Measurements from ENCODE around the gene IDI1.
"Not testable (repeated sequence)": the region's sequence is repeated elsewhere in the genome, so short reads cannot be mapped to it uniquely, and the experiment has no call there.

IDI1 gene

DNA sequence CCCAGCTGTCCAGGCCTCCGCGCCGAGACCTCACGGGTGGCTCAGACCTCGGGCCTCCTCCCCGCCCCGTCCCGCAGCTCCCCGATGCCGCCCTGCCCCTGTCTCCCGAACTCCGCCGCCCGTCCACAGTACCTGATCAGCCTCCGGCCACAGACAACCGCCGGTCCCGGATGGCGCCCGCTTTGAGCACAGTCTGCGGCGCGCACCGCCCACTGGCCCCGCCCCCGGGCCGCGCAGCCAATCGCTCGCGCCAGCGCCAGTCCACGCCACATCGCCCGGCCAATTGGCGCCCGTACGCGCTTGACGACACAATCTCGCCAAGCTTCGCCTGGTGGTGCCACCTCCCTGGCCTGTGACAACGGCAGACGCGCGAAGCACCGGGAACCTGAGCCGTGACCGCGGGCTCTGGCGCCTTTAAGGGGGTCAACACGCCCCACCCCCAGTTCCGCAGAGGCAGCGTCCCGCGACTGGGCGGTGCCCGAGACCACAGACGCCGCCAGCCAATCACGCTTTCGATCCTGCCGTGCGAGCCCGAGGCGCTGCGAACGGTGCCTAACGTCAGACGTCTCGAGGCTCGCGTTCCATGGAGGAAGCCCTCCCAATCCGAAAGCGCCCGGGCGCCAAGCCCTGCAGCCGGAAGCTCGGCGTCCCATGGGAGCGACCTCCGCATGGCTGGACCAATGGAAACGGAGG lies at the start of gene IDI1:
IDI1 (minus strand) TSS at position 388 of the 693 bp plus-strand sequence; CDS start at position 272, 116 bp downstream.
- peak; percentile 93 to 94 for DNase-seq (ENCODE audit: low read depth in 2 of 2)

DNA sequence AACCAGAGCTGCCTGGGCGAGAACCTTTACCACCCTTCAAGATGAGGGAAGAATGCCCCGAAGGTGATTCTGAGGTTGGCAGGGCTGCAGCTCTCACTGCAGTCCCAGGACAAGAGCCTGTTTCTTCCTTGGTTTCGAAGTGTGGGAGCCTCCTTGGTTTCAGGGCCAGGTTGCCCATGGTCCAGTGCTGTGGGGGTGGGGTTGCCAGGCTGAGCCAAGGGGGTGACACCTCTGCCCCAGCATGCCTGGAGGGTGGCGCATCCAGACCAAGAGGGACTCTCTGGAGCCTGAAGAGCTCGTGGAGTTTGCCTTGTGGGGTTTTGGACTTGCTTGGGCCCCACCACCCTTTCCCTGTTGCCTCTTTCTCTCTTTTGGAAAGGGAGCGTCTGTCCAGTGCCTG lies 48.5 kb upstream of the IDI1 start:
- DNase-seq (ENCODE audit: low read depth in 2 of 2), result no peak

DNA sequence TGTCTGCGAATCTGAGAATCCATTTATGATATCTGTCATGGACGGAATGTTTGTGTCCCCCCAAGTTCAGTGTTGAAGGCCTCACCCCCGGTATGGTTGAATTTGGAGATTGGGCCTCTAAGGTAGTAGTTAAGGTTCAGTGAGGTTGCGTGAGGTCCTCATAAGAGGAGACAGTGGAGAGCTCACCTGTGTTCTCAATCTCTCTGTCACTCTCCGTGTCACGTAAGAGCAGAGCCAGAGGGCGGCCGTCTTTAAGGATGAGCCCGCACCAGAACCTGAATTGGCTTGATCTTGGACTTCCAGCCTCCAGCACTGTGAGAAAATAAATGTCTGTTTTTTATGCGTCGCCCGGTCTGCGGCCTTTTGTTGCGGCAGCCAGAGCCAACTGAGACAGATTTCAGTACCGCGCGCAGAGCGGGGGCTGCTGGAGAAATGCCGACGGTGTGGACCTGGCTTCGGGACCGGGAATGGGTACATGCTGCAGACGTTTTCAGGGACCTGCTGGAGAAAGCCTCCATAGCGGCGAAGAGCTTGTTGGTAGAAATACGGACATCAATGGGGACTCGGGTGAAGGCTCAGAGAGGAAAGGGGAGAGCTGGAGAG lies 47.5 kb upstream of the IDI1 start:
- no peak for DNase-seq (ENCODE audit: low read depth in 2 of 2)

DNA sequence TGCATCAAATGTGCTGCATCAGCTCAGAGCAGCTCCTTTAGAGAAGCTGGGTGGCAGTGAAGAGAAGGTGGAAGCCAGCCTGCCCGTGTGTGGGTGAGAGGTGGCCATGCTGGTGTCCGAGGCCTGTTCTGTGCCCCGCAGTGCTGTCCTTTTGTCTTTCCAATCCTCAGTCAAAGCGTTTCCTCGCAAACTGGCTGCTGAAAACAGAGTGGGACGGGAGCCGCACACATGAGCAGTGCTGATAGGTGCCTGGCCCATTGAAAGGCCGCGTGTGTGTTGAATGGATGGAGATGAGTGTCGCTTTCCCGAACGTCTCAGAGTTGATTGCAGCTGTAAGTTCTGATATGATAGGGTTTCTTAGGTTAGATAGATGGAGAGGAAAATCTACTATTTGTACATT lies 46.6 kb upstream of the IDI1 start:
- DNase-seq (ENCODE audit: low read depth in 2 of 2), result no peak

DNA sequence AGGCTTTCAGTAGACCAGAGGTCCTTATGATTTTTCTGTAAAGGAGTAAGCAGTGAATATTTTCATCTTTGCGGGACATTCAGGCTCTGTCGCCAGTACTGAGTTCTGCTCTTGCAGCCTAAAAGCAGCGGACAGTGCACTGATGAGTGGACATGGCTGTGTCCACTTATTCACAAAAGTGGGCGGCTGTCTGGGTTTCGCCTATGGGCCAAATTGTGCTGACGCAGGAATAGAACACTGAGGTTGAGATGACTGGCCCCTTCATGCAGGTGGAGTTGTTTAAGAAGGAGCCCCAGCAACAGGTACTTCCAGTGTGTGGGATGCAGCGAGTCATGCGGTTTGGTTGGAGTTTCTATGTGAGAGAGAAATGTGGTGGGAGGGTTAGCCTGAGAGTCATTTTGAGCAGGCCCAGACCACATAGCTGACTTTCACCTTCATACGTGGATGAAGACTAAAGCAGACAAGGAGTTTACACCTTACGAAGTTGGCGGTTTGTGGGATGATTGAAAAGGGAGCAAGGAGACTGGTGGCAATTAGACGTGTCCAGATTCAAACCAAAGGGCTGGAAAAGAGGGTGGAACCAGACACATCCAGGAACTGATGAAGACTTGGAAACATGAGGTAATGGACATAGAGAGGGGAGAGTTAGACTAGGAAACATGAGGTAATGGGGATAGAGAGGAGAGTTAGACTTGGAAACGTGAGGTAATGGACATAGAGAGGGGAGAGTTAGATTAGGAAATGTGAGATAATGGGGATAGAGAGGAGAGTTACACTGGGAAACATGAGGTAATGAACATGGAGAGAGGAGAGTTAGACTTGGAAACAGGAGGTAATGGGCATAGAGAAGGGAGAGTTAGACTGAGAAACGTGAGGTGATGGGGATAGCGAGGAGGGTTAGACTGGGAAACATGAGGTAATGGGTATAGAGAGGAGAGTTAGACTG lies 45.5 kb upstream of the IDI1 start:
- peak; percentile 75 to 78 for DNase-seq (ENCODE audit: low read depth in 2 of 2)

DNA sequence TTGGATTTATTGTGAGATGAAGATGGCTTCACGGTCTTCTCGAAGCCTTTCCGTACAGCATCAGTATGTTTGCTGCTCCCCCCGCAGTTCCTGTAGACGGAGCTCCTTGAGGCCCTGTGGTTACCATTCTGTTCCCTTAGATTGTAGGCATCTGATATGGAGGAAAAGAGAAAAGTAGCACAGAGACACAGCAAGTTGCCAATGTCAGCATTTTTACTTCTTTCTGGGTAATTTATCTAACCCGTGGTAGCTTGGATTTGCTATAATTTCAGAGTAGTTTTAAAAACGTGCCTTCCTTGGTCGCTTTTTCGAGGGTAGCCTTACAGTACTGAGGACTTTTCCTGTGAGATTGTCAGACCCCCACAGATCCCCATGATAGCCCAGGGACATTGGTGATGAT lies 44.8 kb upstream of the IDI1 start:
- no peak for DNase-seq (ENCODE audit: low read depth in 2 of 2)

DNA sequence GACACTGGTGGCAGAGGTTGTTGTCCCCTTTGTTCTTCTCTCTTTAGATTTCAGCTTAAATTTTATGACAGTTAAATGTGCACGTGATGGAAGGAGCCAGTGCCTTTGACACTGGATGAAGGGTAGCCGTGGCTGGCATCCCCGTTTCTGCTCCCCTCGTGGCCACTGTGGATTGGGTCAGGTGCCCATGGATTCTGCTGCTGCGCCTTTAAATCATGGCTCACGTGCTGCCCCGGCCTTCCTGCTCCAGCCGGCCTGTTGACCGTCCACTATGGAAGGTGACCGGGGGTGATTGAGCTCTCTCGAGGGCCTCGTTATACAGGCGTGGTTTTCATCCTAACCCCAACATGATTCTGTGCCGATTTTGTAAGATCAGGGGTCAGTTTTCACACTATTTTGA lies 41.8 kb upstream of the IDI1 start:
- DNase-seq (ENCODE audit: low read depth in 2 of 2), result no peak

DNA sequence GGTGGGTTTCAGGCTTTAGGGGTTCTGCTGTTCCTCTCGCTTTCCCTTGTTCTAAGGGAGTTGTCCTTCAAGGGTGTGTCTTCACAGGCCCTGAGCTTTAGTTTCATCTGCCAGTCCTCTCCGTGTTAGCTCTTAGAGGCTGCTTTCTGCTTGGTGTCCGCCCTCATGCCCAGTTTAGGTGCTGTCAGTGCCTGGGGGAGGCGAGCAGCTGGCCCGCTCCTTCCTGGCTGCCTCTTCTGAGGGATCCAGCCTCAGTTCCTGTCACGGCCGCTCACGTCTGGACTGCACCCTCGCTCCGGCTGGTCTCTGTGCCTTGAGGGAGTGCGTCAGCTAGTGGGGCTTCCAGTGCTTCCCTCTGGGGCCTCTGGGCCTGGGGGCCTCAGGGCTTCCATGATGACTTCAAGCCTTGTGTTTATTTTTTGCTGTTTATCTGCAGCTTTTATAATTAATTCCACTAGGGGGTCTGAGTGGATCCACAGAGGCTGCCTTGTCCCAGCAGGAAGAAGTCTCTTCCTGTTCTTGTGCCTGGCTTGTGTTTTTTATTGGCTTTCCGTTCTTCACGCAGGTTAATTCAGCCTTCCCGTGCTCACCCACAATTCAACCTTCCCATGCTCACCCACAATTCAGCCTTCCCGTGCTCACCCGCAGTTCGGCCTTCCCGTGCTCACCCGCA lies 40.2 kb upstream of the IDI1 start:
- DNase-seq (ENCODE audit: low read depth in 2 of 2), result no peak

DNA sequence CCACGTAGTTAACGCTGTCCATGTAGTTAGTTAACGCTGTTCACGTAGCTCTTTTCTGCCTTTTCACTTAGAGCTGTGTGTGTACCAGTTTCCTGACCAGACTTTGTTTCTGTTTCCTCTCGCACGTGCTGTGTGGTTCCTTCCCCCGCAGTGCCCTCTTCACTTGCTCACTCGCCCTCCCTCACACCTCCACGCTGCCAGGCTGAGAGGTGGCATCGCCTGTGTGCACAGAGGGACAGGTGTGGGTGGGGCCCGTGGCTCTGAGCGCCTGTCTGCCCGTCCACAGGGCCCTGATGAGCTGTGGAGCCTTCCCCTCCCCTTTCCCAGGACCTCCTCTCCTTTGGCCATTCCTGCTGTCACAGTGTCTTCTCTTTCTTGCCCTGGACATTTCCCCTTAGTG lies 37.9 kb upstream of the IDI1 start:
- DNase-seq (ENCODE audit: low read depth in 2 of 2), result no peak

DNA sequence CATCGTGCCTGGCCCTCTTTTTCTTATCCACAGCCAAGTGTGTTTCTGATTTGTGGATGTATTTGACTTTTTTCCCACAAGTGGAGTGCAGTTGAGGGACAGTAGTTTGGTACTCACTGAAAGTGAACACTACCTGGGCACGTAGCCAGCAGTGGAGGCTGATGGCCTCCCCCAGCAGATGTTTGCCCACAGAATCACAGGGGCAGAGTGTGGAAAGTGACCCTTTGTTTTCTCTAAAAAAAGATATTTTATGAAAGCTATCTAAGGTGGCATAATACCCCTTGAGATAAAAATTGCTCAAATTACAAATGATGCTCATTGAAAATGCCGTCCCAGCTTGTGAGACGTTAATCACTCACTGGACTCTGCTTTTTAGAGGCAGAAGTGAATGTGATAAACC lies 36.3 kb upstream of the IDI1 start:
- no peak for DNase-seq (ENCODE audit: low read depth in 2 of 2)

DNA sequence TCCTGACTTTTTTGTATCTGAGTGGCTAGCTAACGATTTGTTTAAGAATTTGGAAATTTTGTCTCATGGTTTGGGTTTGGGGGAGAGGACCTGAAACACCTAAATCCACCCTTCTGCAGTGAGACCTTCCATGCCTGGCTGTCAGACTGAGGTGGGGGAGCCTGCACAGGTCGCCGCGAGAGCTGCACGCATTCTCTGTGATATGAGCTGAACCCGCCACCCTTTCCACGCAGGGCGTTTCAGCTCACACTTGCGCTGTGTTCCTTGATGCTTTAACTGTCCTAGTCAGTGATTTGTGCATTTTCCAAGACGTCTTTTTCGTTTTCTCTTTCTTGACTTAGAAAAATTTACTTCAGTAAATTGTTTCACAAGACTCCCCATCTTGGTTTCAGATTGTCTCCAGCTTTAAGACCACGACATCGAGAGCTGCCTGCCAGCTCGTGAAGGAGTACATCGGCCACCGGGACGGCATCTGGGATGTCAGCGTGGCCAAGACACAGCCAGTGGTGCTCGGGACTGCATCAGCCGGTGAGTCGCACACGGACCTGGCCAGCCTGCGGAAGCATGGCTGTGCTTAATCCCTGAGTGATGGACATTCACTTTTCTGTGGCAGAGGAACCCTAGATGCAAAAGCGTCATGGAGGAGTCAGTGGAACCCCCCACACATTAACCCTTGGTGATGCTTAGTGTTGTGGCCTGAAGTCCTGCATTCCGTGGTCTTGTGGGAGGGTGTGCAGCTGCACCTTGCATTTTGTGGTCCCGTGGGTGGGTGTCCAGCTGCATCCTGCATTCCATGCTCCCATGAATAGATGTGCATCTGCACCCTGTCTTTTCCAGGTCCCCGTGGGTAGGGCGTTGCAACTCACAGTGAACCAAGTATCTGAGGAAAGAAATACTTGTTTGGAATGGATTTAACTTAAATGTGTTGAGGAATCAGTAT lies 35.4 kb upstream of the IDI1 start:
- DNase-seq (ENCODE audit: low read depth in 2 of 2), result no peak

DNA sequence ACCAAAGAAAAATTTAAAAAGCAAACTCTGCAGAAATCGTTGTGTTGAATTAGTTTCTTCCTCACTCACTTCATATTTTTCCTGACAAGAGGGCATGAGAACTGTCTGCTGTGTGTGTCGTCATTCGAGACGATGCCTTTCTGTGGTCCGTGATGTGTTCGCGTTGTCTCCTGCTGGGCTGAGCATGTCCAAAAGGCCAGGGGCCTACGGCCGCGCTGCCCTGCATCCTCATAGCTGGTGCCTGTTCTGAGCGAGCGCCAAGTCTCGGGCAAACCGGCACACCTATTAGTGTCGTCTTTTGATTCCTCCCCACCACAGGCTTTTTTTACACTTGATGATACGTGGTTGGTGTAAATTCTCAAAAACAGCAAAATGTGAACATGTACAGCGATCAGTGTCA lies 34.7 kb upstream of the IDI1 start:
- DNase-seq (ENCODE audit: low read depth in 2 of 2), result no peak

DNA sequence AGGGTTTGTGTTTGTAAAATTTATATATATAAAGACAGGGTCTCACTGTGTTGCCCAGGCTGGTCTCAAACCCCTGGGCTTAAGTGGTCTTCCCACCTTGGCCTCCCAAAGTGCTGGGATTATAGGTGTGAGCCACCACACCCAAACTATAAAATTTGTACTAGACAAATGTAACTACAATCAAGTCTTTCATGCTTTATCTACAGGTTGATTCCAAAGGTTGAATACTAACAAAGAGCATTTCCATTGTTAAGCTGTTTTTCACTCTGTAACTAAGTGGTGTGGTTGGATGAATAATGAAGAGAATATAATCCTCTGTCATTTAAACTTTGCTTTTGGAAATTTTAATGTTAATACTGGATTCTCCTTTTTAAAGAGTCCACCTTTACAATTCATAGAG lies 29.7 kb upstream of the IDI1 start:
- DNase-seq (ENCODE audit: low read depth in 2 of 2), result no peak

DNA sequence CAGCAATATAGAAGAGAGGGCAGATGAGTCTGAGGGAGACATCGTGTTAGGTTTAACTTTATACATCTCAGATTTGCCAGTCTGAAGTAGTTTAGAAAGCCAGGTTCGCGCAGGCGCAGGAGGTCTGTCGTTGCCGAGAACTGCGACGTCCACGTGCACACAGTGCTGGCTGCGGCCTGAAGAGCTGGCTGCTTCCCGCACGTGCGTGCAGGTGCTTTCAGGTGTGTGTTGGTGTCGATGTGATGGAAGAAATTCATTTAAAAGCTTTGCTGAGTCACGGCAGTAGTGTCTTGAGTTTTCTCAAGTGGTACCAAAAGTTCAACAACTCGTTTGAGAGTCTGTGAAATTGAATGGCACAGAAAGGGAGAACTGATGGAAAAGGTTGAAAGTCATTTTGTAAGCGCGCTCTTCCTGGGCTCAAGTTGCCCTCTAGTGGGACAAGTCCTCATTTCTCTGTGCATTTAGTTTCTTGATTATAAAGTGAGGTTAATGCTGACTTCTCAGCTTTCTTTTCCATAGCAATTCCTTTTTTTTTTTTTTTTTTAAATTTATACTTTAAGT lies 25.9 kb upstream of the IDI1 start:
- DNase-seq (ENCODE audit: low read depth in 2 of 2), result no peak

DNA sequence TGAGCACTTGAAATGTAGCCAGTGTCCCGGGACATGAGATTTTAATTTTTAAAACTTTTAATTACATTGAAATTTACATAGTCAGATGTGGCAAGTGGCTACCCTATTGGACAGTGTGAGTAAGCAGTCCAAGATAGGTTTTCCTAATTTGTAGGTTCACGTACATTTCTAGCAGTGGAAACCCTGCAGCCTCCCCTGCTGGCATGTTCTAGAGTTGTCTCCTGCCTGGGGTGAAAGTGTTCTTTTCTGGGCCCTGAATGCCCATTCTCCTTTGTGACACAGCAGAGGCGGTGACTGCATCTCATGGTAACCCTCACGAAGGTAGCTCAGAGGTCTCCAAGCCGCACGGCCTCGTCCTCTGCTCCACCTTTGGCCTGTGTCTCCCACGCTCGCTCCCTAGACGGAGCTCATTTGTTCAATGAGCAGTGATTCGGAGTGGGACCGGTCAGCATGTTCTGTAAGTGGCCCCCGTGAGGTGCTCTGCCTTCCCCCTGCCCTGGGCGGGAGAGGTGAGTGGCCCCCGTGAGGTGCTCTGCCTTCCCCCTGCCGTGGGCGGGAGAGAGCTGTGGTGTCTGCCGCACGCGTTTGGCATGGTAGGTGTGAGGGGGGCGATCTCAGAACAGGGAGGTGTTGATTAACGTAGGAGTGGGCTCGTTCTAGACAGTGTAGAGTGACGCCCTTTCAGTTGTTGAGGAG lies 25.3 kb upstream of the IDI1 start:
- DNase-seq (ENCODE audit: low read depth in 2 of 2), result no peak

DNA sequence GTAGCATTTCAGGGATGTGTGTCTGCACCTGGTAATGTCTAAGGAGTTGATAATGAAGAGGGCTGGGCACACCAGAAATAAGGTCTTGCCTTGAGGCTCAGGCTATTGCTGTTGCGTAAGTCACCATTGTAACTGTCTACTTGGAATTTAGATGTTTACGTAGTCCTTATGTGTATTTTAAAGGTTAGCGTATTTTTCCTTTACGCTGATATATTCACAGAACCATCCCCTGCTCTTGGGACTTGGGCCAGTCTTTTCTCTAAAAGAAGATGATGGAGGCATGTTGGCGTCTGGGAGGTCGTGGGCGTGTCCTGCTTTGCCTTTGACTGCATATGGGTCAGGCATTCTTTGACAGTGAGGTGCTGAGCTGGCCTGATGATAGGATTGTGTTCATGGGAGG lies 22.0 kb upstream of the IDI1 start:
- DNase-seq (ENCODE audit: low read depth in 2 of 2), result no peak

DNA sequence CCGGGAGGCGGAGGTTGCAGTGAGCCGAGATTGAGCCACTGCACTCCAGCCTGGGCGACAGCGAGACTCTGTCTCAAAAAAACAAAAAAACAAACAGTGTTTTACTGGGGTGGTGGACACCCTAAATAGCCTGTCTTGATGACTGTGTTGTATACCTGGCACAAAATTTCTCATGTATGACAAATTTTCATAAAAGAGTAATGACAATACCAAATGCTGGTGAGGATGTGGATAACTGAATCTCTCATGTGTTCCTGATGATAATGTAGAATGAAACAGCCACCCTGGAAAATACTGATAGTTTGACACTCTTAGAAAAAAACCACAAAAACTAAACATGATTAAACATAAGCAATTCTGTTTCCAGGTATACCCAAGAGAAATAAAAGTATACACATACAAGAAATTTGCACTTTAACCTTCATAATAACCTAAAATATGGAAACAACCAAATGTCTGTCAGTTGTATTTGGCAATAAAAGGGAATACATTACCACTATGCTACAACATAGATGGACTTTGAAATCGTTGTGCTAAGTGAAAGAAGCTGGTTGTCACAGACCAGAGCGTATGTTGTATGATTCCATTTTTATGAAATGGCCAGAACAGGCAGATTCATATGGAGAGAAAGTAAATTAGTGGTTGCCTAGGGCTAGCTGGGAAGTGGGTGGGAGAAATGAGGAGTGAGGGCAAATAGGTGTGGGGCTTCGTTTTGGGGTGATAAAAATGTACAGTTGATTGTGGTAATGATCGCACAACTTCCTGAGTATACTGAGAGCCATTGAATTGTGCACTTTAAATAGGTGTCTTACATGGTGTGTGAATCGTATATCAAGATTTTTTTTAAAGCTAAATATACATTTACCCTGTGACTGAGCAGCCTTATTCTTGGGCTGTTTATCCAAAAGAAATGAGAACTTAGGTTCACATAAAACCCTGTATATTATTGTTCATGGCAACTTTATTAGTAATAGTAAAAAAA lies 19.8 kb upstream of the IDI1 start:
- no peak for DNase-seq (ENCODE audit: low read depth in 2 of 2)

DNA sequence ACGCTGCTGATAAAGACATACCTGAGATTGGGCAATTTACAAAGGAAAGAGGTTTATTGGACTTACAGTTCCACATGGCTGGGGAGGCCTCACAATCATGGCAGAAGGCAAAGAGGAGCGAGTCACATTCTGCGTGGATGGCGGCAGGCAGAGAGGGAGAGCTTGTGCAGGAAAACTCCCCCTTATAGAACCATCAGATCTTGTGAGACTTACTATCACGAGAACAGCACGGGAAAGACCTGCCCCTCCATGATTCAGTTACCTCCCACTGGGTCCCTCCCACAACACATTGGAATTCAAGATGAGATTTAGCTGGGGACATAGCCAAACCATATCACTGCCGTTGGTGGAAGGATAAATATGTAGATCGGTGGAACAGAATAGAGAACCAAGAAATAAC lies 17.8 kb upstream of the IDI1 start:
- not testable (repeated sequence) for DNase-seq (ENCODE audit: low read depth in 2 of 2)

DNA sequence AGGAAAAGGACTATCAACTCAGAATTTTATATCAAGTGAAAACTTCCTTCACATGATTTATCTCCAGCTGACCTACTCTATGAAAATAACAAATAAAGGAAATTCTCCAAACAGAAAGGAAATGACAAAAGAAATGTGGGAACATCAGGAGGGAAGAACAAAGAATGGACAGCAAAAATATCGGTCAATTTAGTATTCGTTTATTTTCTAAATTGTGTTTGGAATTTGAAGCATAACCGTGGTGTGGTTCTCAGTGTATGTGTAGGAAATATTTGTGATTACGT lies 16.0 kb upstream of the IDI1 start:
- no peak for DNase-seq (ENCODE audit: low read depth in 2 of 2)
